Putamen (tissue), 1 donor: ENCODE results near the gene TSSK6.

Source experiments
- DNase-seq: peaks from one replicate; pipeline ENCODE4 v3.0.0-alpha.2; 2016; ENCODE audit warnings: low spot score

TSSK6 gene

GRCh38 chr19:19464339-19465098 is 50.8 kb downstream of the TSSK6 start:
- no peak for DNase-seq
